Measurements from ENCODE around the gene CTNND2.

Gene CTNND2

DNA sequence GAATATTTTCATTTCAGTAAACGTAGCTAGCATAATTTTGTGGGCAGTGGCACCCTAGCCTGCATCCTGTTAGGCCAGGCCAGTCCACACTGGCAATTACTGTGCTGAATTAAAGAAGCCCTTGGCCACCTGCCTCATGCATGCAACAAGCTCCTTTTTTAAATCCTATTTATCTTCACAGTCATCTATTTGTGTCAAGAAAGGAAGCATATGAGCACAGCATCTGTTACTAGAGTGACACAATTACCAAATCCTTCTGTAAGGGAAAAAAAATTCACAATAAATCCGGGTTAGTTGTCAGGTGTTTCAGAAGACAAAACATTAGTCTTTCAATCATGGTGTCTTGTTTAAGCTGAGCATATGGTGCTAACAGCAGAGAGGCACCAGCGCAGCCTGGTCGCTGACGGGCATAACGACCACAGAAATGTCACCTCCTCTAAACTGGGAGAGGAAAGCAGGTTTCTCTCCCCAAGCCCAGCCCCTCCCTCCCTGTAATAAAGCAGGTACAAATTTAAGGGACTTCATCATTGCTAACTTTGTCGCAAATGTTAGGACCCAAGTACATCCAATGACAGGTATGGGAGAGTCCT lies 520.6 kb downstream of the CTNND2 start:
- DNase-seq (ENCODE audit: low read depth, low spot score) = no peak
- in situ Hi-C loops (cut with HindIII; ENCODE audit: low sequenced_read_pairs) = no loop called here
- TF ChIP-seq, protein P1, sequence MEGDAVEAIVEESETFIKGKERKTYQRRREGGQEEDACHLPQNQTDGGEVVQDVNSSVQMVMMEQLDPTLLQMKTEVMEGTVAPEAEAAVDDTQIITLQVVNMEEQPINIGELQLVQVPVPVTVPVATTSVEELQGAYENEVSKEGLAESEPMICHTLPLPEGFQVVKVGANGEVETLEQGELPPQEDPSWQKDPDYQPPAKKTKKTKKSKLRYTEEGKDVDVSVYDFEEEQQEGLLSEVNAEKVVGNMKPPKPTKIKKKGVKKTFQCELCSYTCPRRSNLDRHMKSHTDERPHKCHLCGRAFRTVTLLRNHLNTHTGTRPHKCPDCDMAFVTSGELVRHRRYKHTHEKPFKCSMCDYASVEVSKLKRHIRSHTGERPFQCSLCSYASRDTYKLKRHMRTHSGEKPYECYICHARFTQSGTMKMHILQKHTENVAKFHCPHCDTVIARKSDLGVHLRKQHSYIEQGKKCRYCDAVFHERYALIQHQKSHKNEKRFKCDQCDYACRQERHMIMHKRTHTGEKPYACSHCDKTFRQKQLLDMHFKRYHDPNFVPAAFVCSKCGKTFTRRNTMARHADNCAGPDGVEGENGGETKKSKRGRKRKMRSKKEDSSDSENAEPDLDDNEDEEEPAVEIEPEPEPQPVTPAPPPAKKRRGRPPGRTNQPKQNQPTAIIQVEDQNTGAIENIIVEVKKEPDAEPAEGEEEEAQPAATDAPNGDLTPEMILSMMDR (IDR thresholded peaks at IDR 0.05; ENCODE audit: low read depth, low read length) = no peak
- H3K4me3 ChIP-seq (ENCODE audit: low read depth, low read length) = no peak overlapping the region

DNA sequence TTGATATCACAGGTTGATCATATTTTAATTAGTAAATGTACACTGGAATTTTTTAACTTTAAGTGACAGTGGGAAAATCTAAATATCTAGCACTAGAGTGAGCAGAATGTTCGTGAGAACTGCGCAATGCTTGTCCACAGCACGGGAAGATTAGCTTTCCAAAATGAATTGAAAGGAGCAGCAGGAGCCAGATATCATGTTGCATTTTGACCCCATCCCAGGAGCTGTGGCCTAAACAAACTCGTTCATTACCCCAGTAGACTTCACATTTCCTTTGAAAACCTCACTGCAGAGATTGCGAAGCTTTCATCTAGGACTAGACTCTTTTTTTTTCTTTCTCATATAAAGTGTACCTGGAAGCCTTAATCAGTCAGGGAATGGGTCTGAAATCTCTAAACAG lies 525.8 kb downstream of the CTNND2 start:
- no peak overlapping the region for H3K4me3 ChIP-seq (ENCODE audit: low read depth, low read length)
- TF ChIP-seq, protein P1 (IDR thresholded peaks at IDR 0.05; ENCODE audit: low read depth, low read length) = no peak
- no peak for DNase-seq (ENCODE audit: low read depth, low spot score)
- in situ Hi-C loops (cut with HindIII; ENCODE audit: low sequenced_read_pairs) = no loop called here

DNA sequence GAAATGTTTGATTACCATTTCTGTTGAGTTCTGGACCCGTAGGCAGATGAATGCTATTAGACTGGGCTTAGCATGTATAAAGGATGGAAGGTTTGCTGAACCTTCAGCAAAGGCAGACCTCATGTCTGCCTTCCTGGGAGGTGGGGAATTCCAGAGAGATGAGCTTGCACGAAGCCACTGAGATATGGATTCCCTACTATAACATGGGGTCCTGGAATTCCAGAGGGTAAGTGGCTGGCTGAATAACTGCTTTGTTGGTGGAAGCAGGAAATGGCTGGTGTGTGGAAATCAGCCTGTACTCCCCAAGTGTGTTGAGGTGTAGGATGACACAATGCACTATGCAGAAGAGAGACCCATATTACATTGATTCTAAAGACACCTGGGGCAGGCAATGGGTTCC lies 526.4 kb downstream of the CTNND2 start:
- TF ChIP-seq, protein P1 (IDR thresholded peaks at IDR 0.05; ENCODE audit: low read depth, low read length) = no peak
- DNase-seq (ENCODE audit: low read depth, low spot score) = peak; percentile 43
- H3K4me3 ChIP-seq (ENCODE audit: low read depth, low read length) = no peak overlapping the region
- in situ Hi-C loops (cut with HindIII; ENCODE audit: low sequenced_read_pairs) = no loop called here

DNA sequence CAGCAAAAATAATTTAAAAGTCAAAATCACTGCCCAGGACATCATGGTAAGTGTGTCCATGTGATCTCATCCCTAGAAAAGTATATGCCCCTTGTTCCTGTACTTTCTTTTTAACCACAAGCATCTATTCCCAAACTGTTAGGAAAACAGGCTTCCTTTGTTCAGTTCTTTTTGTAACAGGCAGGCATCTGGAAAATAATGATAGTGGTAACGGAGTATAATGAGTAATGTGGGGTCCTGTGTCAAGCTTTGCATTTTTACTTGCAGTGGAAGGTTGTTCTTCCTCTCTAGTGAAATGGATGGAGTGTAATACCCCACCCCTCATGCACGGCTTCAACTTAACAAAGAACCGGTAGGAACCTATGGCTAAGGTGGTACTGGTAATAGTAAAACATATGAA lies 532.1 kb downstream of the CTNND2 start:
- DNase-seq (ENCODE audit: low read depth, low spot score) = no peak
- in situ Hi-C loops (cut with HindIII; ENCODE audit: low sequenced_read_pairs) = no loop called here
- no peak overlapping the region for H3K4me3 ChIP-seq (ENCODE audit: low read depth, low read length)
- TF ChIP-seq, protein P1 (IDR thresholded peaks at IDR 0.05; ENCODE audit: low read depth, low read length) = no peak

DNA sequence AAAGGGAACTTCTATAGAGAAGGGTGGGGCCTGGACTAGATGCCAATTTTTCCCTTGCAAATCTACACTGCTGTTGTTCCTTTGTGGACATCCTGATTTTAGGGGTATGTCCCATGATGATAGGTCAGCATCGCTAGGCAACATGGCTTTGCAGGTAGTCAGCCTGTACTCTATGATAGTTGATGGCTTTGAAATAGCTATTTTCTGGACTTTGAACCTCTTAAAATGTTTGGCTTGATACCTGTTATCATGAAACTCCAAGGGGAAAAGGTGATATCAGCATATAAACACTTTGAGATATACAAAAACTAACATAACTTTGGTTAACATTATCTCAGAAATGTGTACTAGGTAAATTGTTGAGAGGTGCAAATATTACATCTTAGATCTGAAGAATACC lies 533.2 kb downstream of the CTNND2 start:
- in situ Hi-C loops (cut with HindIII; ENCODE audit: low sequenced_read_pairs) = no loop called here
- no peak for DNase-seq (ENCODE audit: low read depth, low spot score)
- H3K4me3 ChIP-seq (ENCODE audit: low read depth, low read length) = no peak overlapping the region
- TF ChIP-seq, protein P1 (IDR thresholded peaks at IDR 0.05; ENCODE audit: low read depth, low read length) = no peak

DNA sequence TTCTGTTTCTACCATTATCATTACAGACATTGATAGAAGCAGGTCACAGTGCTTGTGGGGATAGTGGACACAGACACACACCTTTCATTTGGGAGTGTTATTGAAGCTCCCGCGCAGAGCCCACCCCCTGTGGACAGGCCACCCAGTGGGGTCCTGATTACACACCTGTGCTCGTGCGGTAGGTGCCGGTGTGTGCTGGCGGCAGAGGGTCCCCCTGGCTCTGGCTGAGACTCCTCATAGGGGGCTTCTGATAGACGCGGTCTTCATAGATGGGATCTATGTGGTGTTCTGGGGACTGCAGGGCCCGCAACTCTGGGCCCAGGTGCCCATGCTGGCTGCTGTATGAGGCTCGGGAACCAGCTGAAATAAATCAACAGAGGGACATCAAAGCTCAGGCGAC lies 539.7 kb downstream of the CTNND2 start:
- in situ Hi-C loops (cut with HindIII; ENCODE audit: low sequenced_read_pairs) = no loop called here
- no peak for DNase-seq (ENCODE audit: low read depth, low spot score)
- TF ChIP-seq, protein P1 (IDR thresholded peaks at IDR 0.05; ENCODE audit: low read depth, low read length) = no peak
- no peak overlapping the region for H3K4me3 ChIP-seq (ENCODE audit: low read depth, low read length)
